ENCODE results near the gene PEAK1.

PEAK1 gene

GRCh38 chr15:77070495-77071304 is 349.2 kb downstream of the PEAK1 start, which contains the start of gene TSPAN3 (continued):
- TF ChIP-seq KLF8 (tag by site-specific recombination; IDR thresholded peaks at IDR 0.05) = 0 out of 2 replicates have a peak, but pooled peaks have one; percentile 21
- no peak for TF ChIP-seq ZBTB1 (tag by site-specific recombination; IDR thresholded peaks at IDR 0.05)
- no peak for TF ChIP-seq ZNF639 (tag by site-specific recombination; IDR thresholded peaks at IDR 0.05)
- peak; percentile 38; the same call in 1 of the 2 replicates for TF ChIP-seq SP7 (tag by site-specific recombination; IDR thresholded peaks at IDR 0.05)
- 0 out of 2 replicates have a peak, but pooled peaks have one; percentile 94 for TF ChIP-seq ZFP69B (tag by site-specific recombination; IDR thresholded peaks at IDR 0.05)
- TF ChIP-seq ZNF600 (tag by site-specific recombination; IDR thresholded peaks at IDR 0.05) = 0 out of 2 replicates have a peak, but pooled peaks have one; percentile 21
- TF ChIP-seq ZNF692 (tag by site-specific recombination; IDR thresholded peaks at IDR 0.05) = peak; percentile 97
- TF ChIP-seq ZFHX2 (tag by site-specific recombination; conservative IDR thresholded peaks at IDR 0.05) = peak; percentile 87
- 0 out of 2 replicates have a peak, but pooled peaks have one; percentile 32 for TF ChIP-seq ZNF37A (tag by site-specific recombination; IDR thresholded peaks at IDR 0.05)

DNA sequence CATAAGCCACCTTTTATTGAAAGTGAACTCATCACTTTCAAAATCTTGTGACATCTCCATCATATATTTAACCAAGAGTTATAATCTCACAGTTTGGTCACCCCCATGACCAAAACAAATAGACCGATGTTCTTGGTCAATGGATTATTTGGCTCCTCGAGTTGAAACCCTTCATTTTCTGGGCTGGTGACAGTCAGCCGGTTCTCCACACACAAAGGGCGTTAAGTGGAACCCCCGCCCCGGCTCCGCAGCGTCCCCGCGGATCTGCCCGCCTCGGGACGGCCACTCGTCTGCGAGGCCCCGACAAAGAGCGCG is 349.8 kb downstream of the PEAK1 start:
- POLR2A ChIA-PET = no interaction called here
- TF ChIP-seq ZNF335 (tag by site-specific recombination; conservative IDR thresholded peaks at IDR 0.05) = peak; percentile 77
- TF ChIP-seq ZNF274 (IDR thresholded peaks at IDR 0.05; ENCODE audit: low read length) = no peak
- TF ChIP-seq ZNF274 (tag by site-specific recombination; IDR thresholded peaks at IDR 0.05; ENCODE audit: borderline replicate concordance) = no peak
- TF ChIP-seq PRDM10 (tag by site-specific recombination; IDR thresholded peaks at IDR 0.05) = 0 out of 2 replicates have a peak, but pooled peaks have one; percentile 6
- no peak for TF ChIP-seq ZNF324 (tag by site-specific recombination; IDR thresholded peaks at IDR 0.05)
- no peak for TF ChIP-seq ZNF704 (tag by site-specific recombination; IDR thresholded peaks at IDR 0.05)
- CTCF ChIA-PET = interaction anchor here (1.0 kb wide), 1 partner anchor 14 kb away, joined by 3 read pairs; no protein-coding TSS in a partner anchor
- Histone ChIP-seq H3K4me1 (ENCODE audit: control insufficient read depth, insufficient read depth, low read length) (peaks cover 29% of the 10 kb centered on the region), H3K27ac (ENCODE audit: extremely low read depth, low read depth, low read length) (peak overlapping the region; percentile 97), H3K4me3 (ENCODE audit: low read depth, low read length) (peak overlapping the region; percentile 92), H3K36me3 (ENCODE audit: control insufficient read depth in 2 of 2, insufficient read depth in 1 of 2, low read length in 2 of 2) (peaks cover 5 to 8% of the 10 kb centered on the region in 2 experiments; a peak in 2 of 3 replicates), H3K9me3 (ENCODE audit: control insufficient read depth, insufficient read depth, low read depth, low read length) (no peaks in the 10 kb centered on the region)

Measured in HEK293 (cell line).